Ureter (tissue), 1 donor: ENCODE results near the gene ACY1. TPM values are rescaled to one million over a fixed set of nuclear protein-coding genes. Genes with fewer than 3 reads are reported as not detected.

Source experiments
- DNase-seq: peaks from one replicate; pipeline ENCODE4 v3.0.0-alpha.2; 2020; ENCODE audit warnings: low spot score
- total RNA-seq: library from RNA; stranded (reverse); gene quantifications from one replicate; pipeline ENCODE4 v1.2.4, GENCODE V29; 2023
- donor health status: DM: yes; HTN: yes; CAD: no.

The ACY1 gene
- total RNA-seq, 1 donor from 2014 or later, result 72.8 TPM

- no peak for DNase-seq
Measured at GRCh38 chr3:51945926-51946705, 37.2 kb upstream of the ACY1 start.

- no peak for DNase-seq
Measured at GRCh38 chr3:51946796-51947195, 36.5 kb upstream of the ACY1 start.

- DNase-seq, result no peak
Measured at GRCh38 chr3:51947215-51947900, 36.0 kb upstream of the ACY1 start.

- DNase-seq, result no peak
Measured at GRCh38 chr3:51948016-51948580, 35.2 kb upstream of the ACY1 start.

GRCh38 chr3:51949121-51949520 lies 34.2 kb upstream of the ACY1 start:
- DNase-seq, result no peak

- DNase-seq, result no peak
Measured at GRCh38 chr3:51950899-51951298, 32.4 kb upstream of the ACY1 start.

GRCh38 chr3:51953445-51953844 lies 29.9 kb upstream of the ACY1 start:
- DNase-seq, result no peak

- no peak for DNase-seq
Measured at GRCh38 chr3:51954105-51954504, 29.2 kb upstream of the ACY1 start.

- DNase-seq, result no peak
Measured at GRCh38 chr3:51954713-51955112, 28.6 kb upstream of the ACY1 start.

GRCh38 chr3:51955175-51955892 lies 28.0 kb upstream of the ACY1 start, which contains the start of gene GPR62:
TSS of gene GPR62 (plus strand) at chr3:51955381. CDS start at chr3:51955653, 272 bp downstream.
- no peak for DNase-seq

- peak; percentile 78 for DNase-seq
Measured at GRCh38 chr3:51955893-51956770, 27.2 kb upstream of the ACY1 start.

GRCh38 chr3:51957520-51958205 lies 25.7 kb upstream of the ACY1 start:
- no peak for DNase-seq

GRCh38 chr3:51958603-51959521 lies 24.5 kb upstream of the ACY1 start:
- DNase-seq, result no peak

GRCh38 chr3:51959651-51960050 lies 23.7 kb upstream of the ACY1 start:
- DNase-seq, result no peak

- no peak for DNase-seq
Measured at GRCh38 chr3:51960386-51960785, 22.9 kb upstream of the ACY1 start.

GRCh38 chr3:51961011-51961410 lies 22.3 kb upstream of the ACY1 start:
- DNase-seq, result no peak

- DNase-seq, result no peak
Measured at GRCh38 chr3:51961602-51962569, 21.4 kb upstream of the ACY1 start.

GRCh38 chr3:51962854-51963530 lies 20.3 kb upstream of the ACY1 start:
- no peak for DNase-seq
